Measurements from ENCODE around the gene FAM181B. TPM values are rescaled to one million over a fixed set of nuclear protein-coding genes. Genes with fewer than 3 reads are reported as not detected.

FAM181B gene
- total RNA-seq, 4 donors from 2014 or later: 0.12 to 0.32 (median 0.31) TPM; not detected in 1

DNA sequence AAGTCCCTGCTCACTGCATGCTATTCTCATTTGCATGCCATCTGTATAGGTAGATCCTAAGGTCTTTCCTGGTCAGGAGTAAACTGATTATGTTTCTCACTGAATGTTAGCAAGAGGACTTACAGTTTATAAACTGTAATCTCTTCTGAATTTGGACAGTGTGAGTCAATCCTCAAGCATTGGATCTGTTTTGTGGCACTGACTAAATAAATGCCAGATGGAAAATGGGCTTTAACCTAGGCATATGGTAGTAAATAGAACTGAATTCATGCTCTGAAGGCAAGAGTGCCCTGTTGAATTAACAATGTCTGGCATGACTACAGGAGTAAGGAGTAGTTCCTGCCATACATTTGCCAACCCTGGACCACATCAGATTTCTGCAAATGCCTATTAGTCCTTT, 11.4 kb downstream of the FAM181B start:
- no peak for ATAC-seq (ENCODE audit: low FRiP score)
- no peak for DNase-seq (ENCODE audit: low spot score)
- TF ChIP-seq, protein P1, sequence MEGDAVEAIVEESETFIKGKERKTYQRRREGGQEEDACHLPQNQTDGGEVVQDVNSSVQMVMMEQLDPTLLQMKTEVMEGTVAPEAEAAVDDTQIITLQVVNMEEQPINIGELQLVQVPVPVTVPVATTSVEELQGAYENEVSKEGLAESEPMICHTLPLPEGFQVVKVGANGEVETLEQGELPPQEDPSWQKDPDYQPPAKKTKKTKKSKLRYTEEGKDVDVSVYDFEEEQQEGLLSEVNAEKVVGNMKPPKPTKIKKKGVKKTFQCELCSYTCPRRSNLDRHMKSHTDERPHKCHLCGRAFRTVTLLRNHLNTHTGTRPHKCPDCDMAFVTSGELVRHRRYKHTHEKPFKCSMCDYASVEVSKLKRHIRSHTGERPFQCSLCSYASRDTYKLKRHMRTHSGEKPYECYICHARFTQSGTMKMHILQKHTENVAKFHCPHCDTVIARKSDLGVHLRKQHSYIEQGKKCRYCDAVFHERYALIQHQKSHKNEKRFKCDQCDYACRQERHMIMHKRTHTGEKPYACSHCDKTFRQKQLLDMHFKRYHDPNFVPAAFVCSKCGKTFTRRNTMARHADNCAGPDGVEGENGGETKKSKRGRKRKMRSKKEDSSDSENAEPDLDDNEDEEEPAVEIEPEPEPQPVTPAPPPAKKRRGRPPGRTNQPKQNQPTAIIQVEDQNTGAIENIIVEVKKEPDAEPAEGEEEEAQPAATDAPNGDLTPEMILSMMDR (IDR thresholded peaks at IDR 0.05): no peak

GRCh38 chr11:82720267-82721065, 13.2 kb downstream of the FAM181B start:
- ATAC-seq (ENCODE audit: low FRiP score): no peak
- DNase-seq (ENCODE audit: low spot score): no peak
- TF ChIP-seq, protein P1 (IDR thresholded peaks at IDR 0.05): no peak

GRCh38 chr11:82719361-82720105, 14.1 kb downstream of the FAM181B start:
- TF ChIP-seq, protein P1 (IDR thresholded peaks at IDR 0.05): no peak
- ATAC-seq (ENCODE audit: low FRiP score): no peak

GRCh38 chr11:82718821-82719220, 14.8 kb downstream of the FAM181B start:
- DNase-seq (ENCODE audit: low spot score) (no peak), ATAC-seq (ENCODE audit: low FRiP score) (no peak)
- TF ChIP-seq, protein P1 (IDR thresholded peaks at IDR 0.05): no peak

More at GRCh38 chr11:82719361-82720105, 14.1 kb downstream of the FAM181B start:
- no peak for DNase-seq (ENCODE audit: low spot score)

- ATAC-seq (ENCODE audit: low FRiP score): peak; percentile 83
- DNase-seq (ENCODE audit: low spot score): no peak
- TF ChIP-seq, protein P1 (IDR thresholded peaks at IDR 0.05): peak in 1 of 3 donors; percentile 63
Observed at GRCh38 chr11:82718307-82718706, 15.4 kb downstream of the FAM181B start.

GRCh38 chr11:82714346-82715174, 19.1 kb downstream of the FAM181B start:
- DNase-seq (ENCODE audit: low spot score) (no peak), ATAC-seq (ENCODE audit: low FRiP score) (no peak)
- TF ChIP-seq, protein P1 (IDR thresholded peaks at IDR 0.05): no peak

All from omental fat pad (tissue), 4 donors.